Mesothelial cell of epicardium (in vitro differentiated cells): ENCODE data around the gene CEP295NL. TPM values are rescaled to one million over a fixed set of nuclear protein-coding genes. Genes with fewer than 3 reads are reported as not detected.

Experiments used
- DNase-seq, 2 experiments: peaks; one replicate each; pipeline ENCODE4 v3.0.0; 2021; ENCODE audit warnings: low spot score in 2 of 2; ENCODE audit not compliant: unreplicated experiment in 2 of 2
- H3K27ac Mint-ChIP-seq: 2 replicates; pipeline ENCODE4 v1.8.0; 2021; ENCODE audit warnings: mixed read lengths
- H3K27me3 Mint-ChIP-seq: 2 replicates; pipeline ENCODE4 v1.8.0; 2021; ENCODE audit warnings: low read depth, mixed read lengths
- H3K36me3 Mint-ChIP-seq: 2 replicates; pipeline ENCODE4 v1.8.0; 2021; ENCODE audit warnings: mixed read lengths
- H3K4me1 Mint-ChIP-seq: 2 replicates; pipeline ENCODE4 v1.8.0; 2021; ENCODE audit warnings: mixed read lengths
- H3K4me3 Mint-ChIP-seq: 2 replicates; pipeline ENCODE4 v1.8.0; 2021; ENCODE audit warnings: mild to moderate bottlenecking, moderate library complexity, mixed read lengths
- H3K9me3 Mint-ChIP-seq: 2 replicates; pipeline ENCODE4 v1.8.0; 2021; ENCODE audit warnings: mixed read lengths
- total RNA-seq: library from RNA; stranded (reverse); gene quantifications from 3 replicates; pipeline ENCODE4 v1.2.1, GENCODE V29; 2021
- TF ChIP-seq, protein P1 (sequence below): fragments of 200-600 bp; sonication (generic); IDR thresholded peaks from one replicate; pipeline ENCODE4 v1.5.0; 2021; ENCODE audit warnings: antibody characterized with exemption; ENCODE audit not compliant: unreplicated experiment

Gene CEP295NL
- total RNA-seq, 1 donor from 2014 or later, result 4.2 TPM

DNA sequence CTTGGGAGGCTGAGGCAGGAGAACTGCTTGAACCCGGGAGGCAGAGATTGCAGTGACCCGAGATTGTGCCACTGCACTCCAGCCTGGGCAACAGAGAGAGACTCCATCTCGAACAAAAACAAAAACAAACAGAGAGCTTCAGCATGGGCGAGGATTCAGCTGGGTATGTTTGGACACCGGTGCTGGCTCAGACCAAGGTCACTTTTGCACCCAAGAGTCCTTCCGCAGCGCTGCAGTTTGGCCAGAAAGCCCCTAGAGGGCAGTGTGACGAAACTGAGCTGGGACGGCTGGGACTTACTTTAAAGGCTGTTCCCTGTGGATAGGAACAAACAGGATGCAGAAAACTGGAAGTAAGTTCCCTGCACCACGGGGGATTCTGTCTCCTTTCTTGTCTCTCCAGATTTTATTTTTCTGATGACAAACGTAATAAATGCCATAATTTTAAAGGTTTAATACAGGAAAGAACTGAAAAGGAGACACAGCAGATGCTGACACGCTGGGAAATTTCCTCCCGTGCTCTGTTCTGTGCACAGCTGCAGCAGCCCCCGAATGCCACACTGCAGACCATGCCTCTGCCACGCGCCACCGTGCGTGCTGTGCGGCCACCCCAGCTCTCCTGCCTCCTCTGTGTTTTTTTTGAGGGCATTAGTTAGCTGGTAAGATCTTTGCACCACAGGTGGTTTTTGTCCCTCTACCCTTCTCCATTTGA lies 37.2 kb downstream of the CEP295NL start:
- no peaks in the 10 kb centered on the region for H3K27me3 Mint-ChIP-seq
- H3K36me3 Mint-ChIP-seq, result peaks cover 35% of the 10 kb centered on the region
- H3K9me3 Mint-ChIP-seq, result no peaks in the 10 kb centered on the region
- TF ChIP-seq, protein P1, sequence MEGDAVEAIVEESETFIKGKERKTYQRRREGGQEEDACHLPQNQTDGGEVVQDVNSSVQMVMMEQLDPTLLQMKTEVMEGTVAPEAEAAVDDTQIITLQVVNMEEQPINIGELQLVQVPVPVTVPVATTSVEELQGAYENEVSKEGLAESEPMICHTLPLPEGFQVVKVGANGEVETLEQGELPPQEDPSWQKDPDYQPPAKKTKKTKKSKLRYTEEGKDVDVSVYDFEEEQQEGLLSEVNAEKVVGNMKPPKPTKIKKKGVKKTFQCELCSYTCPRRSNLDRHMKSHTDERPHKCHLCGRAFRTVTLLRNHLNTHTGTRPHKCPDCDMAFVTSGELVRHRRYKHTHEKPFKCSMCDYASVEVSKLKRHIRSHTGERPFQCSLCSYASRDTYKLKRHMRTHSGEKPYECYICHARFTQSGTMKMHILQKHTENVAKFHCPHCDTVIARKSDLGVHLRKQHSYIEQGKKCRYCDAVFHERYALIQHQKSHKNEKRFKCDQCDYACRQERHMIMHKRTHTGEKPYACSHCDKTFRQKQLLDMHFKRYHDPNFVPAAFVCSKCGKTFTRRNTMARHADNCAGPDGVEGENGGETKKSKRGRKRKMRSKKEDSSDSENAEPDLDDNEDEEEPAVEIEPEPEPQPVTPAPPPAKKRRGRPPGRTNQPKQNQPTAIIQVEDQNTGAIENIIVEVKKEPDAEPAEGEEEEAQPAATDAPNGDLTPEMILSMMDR, result peak; percentile 64
- H3K4me1 Mint-ChIP-seq, result no peaks in the 10 kb centered on the region
- peak in 1 of 2 experiments; percentile 83 for DNase-seq
- no peak overlapping the region for H3K27ac Mint-ChIP-seq
- H3K4me3 Mint-ChIP-seq, result no peak overlapping the region

DNA sequence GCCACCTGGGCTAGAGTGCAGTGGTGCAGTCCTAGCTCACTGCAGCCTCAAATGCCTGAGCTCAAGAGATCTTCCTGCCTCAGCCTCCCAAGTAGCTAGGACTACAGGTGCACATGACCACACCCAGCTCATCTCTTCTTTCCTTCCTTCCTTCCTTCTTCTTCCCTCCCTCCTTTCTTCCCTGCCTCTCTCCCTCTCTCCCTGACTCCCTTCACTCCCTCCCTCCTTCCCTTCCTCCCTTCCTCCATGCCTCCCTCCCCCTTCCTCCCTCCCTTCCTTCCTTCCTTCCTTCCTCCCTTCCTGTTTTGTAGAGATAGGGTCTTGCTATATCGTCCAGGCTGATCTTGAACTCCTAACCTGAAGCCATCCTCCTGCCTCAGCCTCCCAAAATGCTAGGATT lies 38.9 kb downstream of the CEP295NL start:
- no peak overlapping the region for H3K27ac Mint-ChIP-seq
- no peaks in the 10 kb centered on the region for H3K27me3 Mint-ChIP-seq
- H3K36me3 Mint-ChIP-seq, result peaks cover 26% of the 10 kb centered on the region
- H3K9me3 Mint-ChIP-seq, result no peaks in the 10 kb centered on the region
- no peak for DNase-seq
- TF ChIP-seq, protein P1, result no peak
- no peak overlapping the region for H3K4me3 Mint-ChIP-seq
- H3K4me1 Mint-ChIP-seq, result no peaks in the 10 kb centered on the region

DNA sequence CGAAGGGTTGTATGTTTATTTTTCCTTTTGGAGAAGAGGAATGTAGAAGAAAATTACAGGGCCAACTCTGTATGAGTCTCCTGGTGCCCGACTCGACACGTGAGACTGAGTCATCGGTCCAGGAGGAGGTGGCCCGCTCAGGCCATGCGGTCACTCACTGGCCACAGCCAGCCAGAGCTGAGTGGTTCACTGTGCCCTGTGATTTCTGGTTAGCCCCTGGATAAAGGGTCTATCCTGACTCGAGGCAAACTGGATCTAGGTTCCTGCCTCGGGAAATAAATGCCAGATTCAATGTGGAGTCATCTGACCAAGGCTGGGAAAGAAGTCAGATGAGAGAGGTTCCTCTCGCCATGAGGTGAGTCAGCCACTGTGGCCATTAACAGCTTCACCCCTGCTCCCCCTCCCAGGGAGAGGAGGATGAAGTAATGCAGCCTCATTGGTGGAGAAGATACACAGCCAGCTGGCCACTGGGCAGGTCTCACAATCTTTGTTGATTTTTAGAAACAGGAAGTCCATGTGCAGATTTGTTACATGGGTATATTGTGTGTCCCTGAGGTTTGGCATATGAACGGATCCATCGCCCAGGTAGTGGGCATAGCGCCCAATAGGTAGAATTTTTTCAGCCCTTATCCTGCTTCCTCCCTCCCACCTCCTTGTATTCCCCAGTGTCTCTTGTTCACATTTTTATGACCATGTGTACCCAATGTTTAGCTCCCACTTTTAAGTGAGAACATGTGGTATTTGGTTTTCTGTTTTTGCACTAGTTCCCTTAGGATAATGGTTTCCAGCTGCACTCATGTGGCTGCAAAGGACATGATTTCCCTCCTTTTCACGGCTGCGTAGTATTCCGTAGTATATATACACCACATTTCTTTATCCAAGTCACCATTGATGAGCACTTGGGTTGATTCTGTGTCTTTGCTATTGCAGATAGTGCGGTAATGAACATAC lies 40.7 kb downstream of the CEP295NL start:
- Mint-ChIP-seq H3K27ac (no peak overlapping the region), H3K4me3 (no peak overlapping the region), H3K4me1 (no peaks in the 10 kb centered on the region), H3K9me3 (no peaks in the 10 kb centered on the region), H3K36me3 (peaks cover 20% of the 10 kb centered on the region), H3K27me3 (no peaks in the 10 kb centered on the region)
- TF ChIP-seq, protein P1, result no peak
- DNase-seq, result no peak

GRCh38 chr17:78861229-78861628 lies 41.8 kb downstream of the CEP295NL start:
- no peaks in the 10 kb centered on the region for H3K4me1 Mint-ChIP-seq
- H3K4me3 Mint-ChIP-seq, result no peak overlapping the region
- DNase-seq, result no peak
- no peaks in the 10 kb centered on the region for H3K27me3 Mint-ChIP-seq
- H3K27ac Mint-ChIP-seq, result no peak overlapping the region
- TF ChIP-seq, protein P1, result no peak
- no peaks in the 10 kb centered on the region for H3K9me3 Mint-ChIP-seq
- H3K36me3 Mint-ChIP-seq, result peaks cover 20% of the 10 kb centered on the region

DNA sequence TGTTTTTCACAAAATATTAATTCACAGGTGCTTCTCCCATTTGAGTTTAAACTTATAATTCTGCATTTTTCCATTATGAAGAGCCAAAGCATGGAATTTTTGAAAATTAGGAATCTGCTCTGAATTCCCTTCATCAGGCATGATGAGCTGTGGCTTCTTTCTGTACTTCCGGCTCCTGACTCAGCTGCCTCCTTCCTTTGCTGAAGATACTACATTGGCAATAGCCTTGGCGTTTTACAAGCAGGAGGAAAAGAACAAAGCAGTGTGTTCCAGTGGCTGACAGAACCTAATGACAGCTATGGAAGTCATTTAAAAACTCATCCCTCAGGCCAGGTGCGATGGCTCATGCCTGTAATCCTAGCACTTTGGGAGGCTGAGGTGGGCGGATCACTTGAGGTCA lies 44.0 kb downstream of the CEP295NL start:
- Mint-ChIP-seq H3K4me1 (no peaks in the 10 kb centered on the region), H3K4me3 (no peak overlapping the region), H3K27me3 (no peaks in the 10 kb centered on the region), H3K9me3 (no peaks in the 10 kb centered on the region), H3K36me3 (peaks cover 20% of the 10 kb centered on the region), H3K27ac (no peak overlapping the region)
- TF ChIP-seq, protein P1, result no peak
- no peak for DNase-seq
